CD4-positive, alpha-beta T cell (primary cell): ENCODE data around the gene BLMH. TPM values are rescaled to one million over a fixed set of nuclear protein-coding genes. Genes with fewer than 3 reads are reported as not detected.

ENCODE experiments used
- ATAC-seq: fragments of 200-7000 bp; cut with Tn5 transposase; one replicate; pipeline ENCODE4 v1.10.0; 2022; ENCODE audit warnings: mild to moderate bottlenecking; ENCODE audit not compliant: poor library complexity
- CTCF ChIA-PET: fragments of 350-600 bp; sonication (Branson Sonifier 250); formaldehyde crosslinking; loops from one replicate; lab custom pipeline; 2021; ENCODE audit warnings: antibody characterized with exemption, inconsistent platforms; lab: Charles Lee
- POLR2A ChIA-PET: fragments of 350-600 bp; sonication (Branson Sonifier 250); formaldehyde crosslinking; loops from one replicate; lab custom pipeline; 2021; ENCODE audit warnings: antibody characterized with exemption, inconsistent platforms; lab: Charles Lee
- DNase-seq, 14 experiments: peaks; one replicate each; pipeline ENCODE4 v3.0.0-alpha.2; 2013 to 2020; ENCODE audit warnings: mixed read lengths in 2 of 14
- H3K27ac ChIP-seq, 2 donors: one replicate each; pipeline versions ENCODE4 v1.5.1 to v1.7.0; 2013; ENCODE audit warnings: low read length in 2 of 2, low read depth in 1 of 2, mild to moderate bottlenecking in 1 of 2
- H3K27me3 ChIP-seq, 2 experiments: 1 replicate in 1 of 2; 2 replicates in 1 of 2; pipeline versions ENCODE4 v1.6.1 to v1.7.0; 2013; ENCODE audit warnings: low read length in 2 of 2, control low read depth in 1 of 2, mild to moderate bottlenecking in 1 of 2, moderate library complexity in 1 of 2; ENCODE audit not compliant: insufficient read depth in 2 of 2, control insufficient read depth in 1 of 2
- H3K36me3 ChIP-seq: one replicate; pipeline ENCODE4 v1.6.1; 2013; ENCODE audit warnings: low read length, control low read depth; ENCODE audit not compliant: insufficient read depth
- H3K4me1 ChIP-seq: one replicate; pipeline ENCODE4 v1.6.1; 2013; ENCODE audit warnings: low read length, control low read depth; ENCODE audit not compliant: insufficient read depth
- H3K4me3 ChIP-seq: one replicate; pipeline ENCODE4 v1.5.1; 2013; ENCODE audit warnings: mild to moderate bottlenecking, low read length, moderate library complexity
- H3K9me3 ChIP-seq, 2 experiments: 1 replicate in 1 of 2; 2 replicates in 1 of 2; pipeline versions ENCODE4 v1.6.1 to v1.7.0; 2013; ENCODE audit warnings: low read length in 2 of 2, mild to moderate bottlenecking in 2 of 2, control low read depth in 1 of 2, moderate library complexity in 1 of 2; ENCODE audit not compliant: control insufficient read depth in 1 of 2, insufficient read depth in 1 of 2
- H3K27ac Mint-ChIP-seq: one replicate; pipeline ENCODE4 v1.8.0; 2020; ENCODE audit warnings: mixed read lengths
- H3K27me3 Mint-ChIP-seq: one replicate; pipeline ENCODE4 v1.8.0; 2021; ENCODE audit warnings: mixed read lengths
- H3K36me3 Mint-ChIP-seq: one replicate; pipeline ENCODE4 v1.8.0; 2021; ENCODE audit warnings: low read depth, mixed read lengths
- H3K4me1 Mint-ChIP-seq: one replicate; pipeline ENCODE4 v1.8.0; 2021; ENCODE audit warnings: low read depth, mixed read lengths
- H3K4me3 Mint-ChIP-seq: one replicate; pipeline ENCODE4 v1.8.0; 2020; ENCODE audit warnings: mild to moderate bottlenecking, mixed read lengths
- H3K9me3 Mint-ChIP-seq: one replicate; pipeline ENCODE4 v1.8.0; 2020; ENCODE audit warnings: mixed read lengths
- intact Hi-C, 2 experiments: fragments of 100-400 bp; cut with DNase I in 1 of 2; cut with micrococcal nuclease in 1 of 2; formaldehyde crosslinking; loops; one replicate each; pipeline versions ENCODE4 v1.15.1 to v1.9.0; 2023 to 2025; cut with DNase I, micrococcal nuclease
- total RNA-seq, 174 experiments: library from RNA in 2 of 174; stranded (reverse) in 2 of 174; gene quantifications; one replicate each; pipeline ENCODE4 v1.2.3 and lab custom pipeline; 2021 to 2026
- TF ChIP-seq, protein P1 (sequence below): fragments of 200-600 bp; IDR thresholded peaks from one replicate; pipeline ENCODE4 v1.8.0; 2022; ENCODE audit warnings: antibody characterized with exemption, mild to moderate bottlenecking

BLMH gene
- total RNA-seq, 2 experiments from 2014 or later, result 32.9 to 36.5 TPM

GRCh38 chr17:30210366-30210765 lies 81.4 kb downstream of the BLMH start:
- Histone ChIP-seq H3K27me3 (no peaks in the 10 kb centered on the region), H3K9me3 (no peaks in the 10 kb centered on the region), H3K4me1 (no peaks in the 10 kb centered on the region), H3K27ac (no peak overlapping the region), H3K4me3 (no peak overlapping the region), H3K36me3 (no peaks in the 10 kb centered on the region)
- Mint-ChIP-seq H3K27me3 (peaks cover 20% of the 10 kb centered on the region), H3K4me1 (no peaks in the 10 kb centered on the region), H3K36me3 (no peaks in the 10 kb centered on the region), H3K4me3 (no peak overlapping the region), H3K9me3 (no peaks in the 10 kb centered on the region), H3K27ac (no peak overlapping the region)
- intact Hi-C loops, result no loop called here
- ChIA-PET POLR2A (no interaction called here), CTCF (no interaction called here)
- no peak for DNase-seq
- TF ChIP-seq, protein P1, sequence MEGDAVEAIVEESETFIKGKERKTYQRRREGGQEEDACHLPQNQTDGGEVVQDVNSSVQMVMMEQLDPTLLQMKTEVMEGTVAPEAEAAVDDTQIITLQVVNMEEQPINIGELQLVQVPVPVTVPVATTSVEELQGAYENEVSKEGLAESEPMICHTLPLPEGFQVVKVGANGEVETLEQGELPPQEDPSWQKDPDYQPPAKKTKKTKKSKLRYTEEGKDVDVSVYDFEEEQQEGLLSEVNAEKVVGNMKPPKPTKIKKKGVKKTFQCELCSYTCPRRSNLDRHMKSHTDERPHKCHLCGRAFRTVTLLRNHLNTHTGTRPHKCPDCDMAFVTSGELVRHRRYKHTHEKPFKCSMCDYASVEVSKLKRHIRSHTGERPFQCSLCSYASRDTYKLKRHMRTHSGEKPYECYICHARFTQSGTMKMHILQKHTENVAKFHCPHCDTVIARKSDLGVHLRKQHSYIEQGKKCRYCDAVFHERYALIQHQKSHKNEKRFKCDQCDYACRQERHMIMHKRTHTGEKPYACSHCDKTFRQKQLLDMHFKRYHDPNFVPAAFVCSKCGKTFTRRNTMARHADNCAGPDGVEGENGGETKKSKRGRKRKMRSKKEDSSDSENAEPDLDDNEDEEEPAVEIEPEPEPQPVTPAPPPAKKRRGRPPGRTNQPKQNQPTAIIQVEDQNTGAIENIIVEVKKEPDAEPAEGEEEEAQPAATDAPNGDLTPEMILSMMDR, result no peak
- ATAC-seq, result no peak

DNA sequence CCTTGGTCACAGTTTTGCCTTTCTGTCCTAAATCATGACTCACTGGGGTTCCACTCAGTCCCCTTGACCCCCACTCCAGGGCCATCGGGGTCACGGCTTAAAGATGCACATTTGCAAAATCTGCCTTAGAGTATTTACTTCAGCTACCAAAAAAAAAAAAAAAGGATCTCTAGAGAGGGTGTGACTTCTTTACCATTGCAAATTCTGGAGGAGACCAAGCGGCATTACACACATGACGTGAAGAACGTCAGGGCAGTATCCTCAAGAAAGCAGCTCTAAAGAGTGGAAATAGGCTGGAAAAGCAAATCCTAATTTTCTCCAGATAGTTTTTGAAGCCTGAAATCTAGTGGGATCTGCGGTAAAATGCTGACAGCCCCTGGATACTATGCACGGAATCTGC lies 81.8 kb downstream of the BLMH start:
- no peaks in the 10 kb centered on the region for H3K27me3 ChIP-seq
- no peaks in the 10 kb centered on the region for H3K36me3 ChIP-seq
- peaks cover 20% of the 10 kb centered on the region for H3K27me3 Mint-ChIP-seq
- ChIA-PET CTCF (no interaction called here), POLR2A (no interaction called here)
- H3K4me3 ChIP-seq, result no peak overlapping the region
- DNase-seq, result no peak
- no peak for ATAC-seq
- H3K4me1 ChIP-seq, result no peaks in the 10 kb centered on the region
- H3K4me1 Mint-ChIP-seq, result no peaks in the 10 kb centered on the region
- H3K36me3 Mint-ChIP-seq, result no peaks in the 10 kb centered on the region
- no peaks in the 10 kb centered on the region for H3K9me3 Mint-ChIP-seq
- intact Hi-C loops, result no loop called here
- no peak overlapping the region for H3K27ac Mint-ChIP-seq
- TF ChIP-seq, protein P1, result no peak
- no peak overlapping the region for H3K4me3 Mint-ChIP-seq
- H3K9me3 ChIP-seq, result no peaks in the 10 kb centered on the region
- H3K27ac ChIP-seq, result no peak overlapping the region

GRCh38 chr17:30208214-30208613 lies 83.5 kb downstream of the BLMH start:
- H3K27me3 Mint-ChIP-seq, result peaks cover 27% of the 10 kb centered on the region
- no peaks in the 10 kb centered on the region for H3K36me3 Mint-ChIP-seq
- H3K4me1 Mint-ChIP-seq, result no peaks in the 10 kb centered on the region
- H3K4me3 Mint-ChIP-seq, result no peak overlapping the region
- no peaks in the 10 kb centered on the region for H3K4me1 ChIP-seq
- H3K4me3 ChIP-seq, result no peak overlapping the region
- ATAC-seq (no peak), DNase-seq (no peak)
- H3K36me3 ChIP-seq, result no peaks in the 10 kb centered on the region
- H3K9me3 Mint-ChIP-seq, result no peaks in the 10 kb centered on the region
- no peak overlapping the region for H3K27ac ChIP-seq
- no peaks in the 10 kb centered on the region for H3K9me3 ChIP-seq
- TF ChIP-seq, protein P1, result no peak
- POLR2A ChIA-PET, result no interaction called here
- intact Hi-C loops, result no loop called here
- CTCF ChIA-PET, result no interaction called here
- H3K27ac Mint-ChIP-seq, result no peak overlapping the region
- peaks cover 0 to 5% of the 10 kb centered on the region in 2 experiments for H3K27me3 ChIP-seq
